ENCODE measurements around the gene HS3ST5. TPM values are rescaled to one million over a fixed set of nuclear protein-coding genes. Genes with fewer than 3 reads are reported as not detected.
"Not testable (repeated sequence)": the region's sequence is repeated elsewhere in the genome, so short reads cannot be mapped to it uniquely, and the experiment has no call there.

HS3ST5 gene
- total RNA-seq, 1 donor from 2014 or later, result not detected

- no peak for FAIRE-seq
- no peak for TF ChIP-seq CTCF (IDR thresholded peaks at IDR 0.05; ENCODE audit: insufficient read depth, low read length, severe bottlenecking)
- Histone ChIP-seq H3K36me3 (ENCODE audit: control insufficient read depth, insufficient read depth, low read length) (no peaks in the 10 kb centered on the region), H3K27me3 (ENCODE audit: control insufficient read depth, insufficient read depth, low read length) (no peaks in the 10 kb centered on the region), H3K4me3 (ENCODE audit: low read depth, low read length) (no peak overlapping the region)
- no peak for DNase-seq (ENCODE audit: low read depth)
Observed at GRCh38 chr6:114334237-114334636, 8.6 kb downstream of the HS3ST5 start.

- Histone ChIP-seq H3K27me3 (ENCODE audit: control insufficient read depth, insufficient read depth, low read length) (no peaks in the 10 kb centered on the region), H3K4me3 (ENCODE audit: low read depth, low read length) (no peak overlapping the region), H3K36me3 (ENCODE audit: control insufficient read depth, insufficient read depth, low read length) (no peaks in the 10 kb centered on the region)
- no peak for DNase-seq (ENCODE audit: low read depth)
- TF ChIP-seq CTCF (IDR thresholded peaks at IDR 0.05; ENCODE audit: insufficient read depth, low read length, severe bottlenecking), result no peak
- no peak for FAIRE-seq
Observed at GRCh38 chr6:114327074-114327473, 15.7 kb downstream of the HS3ST5 start.

- H3K4me3 ChIP-seq (ENCODE audit: low read depth, low read length), result no peak overlapping the region
- H3K36me3 ChIP-seq (ENCODE audit: control insufficient read depth, insufficient read depth, low read length), result no peaks in the 10 kb centered on the region
- TF ChIP-seq CTCF (IDR thresholded peaks at IDR 0.05; ENCODE audit: insufficient read depth, low read length, severe bottlenecking), result no peak
- no peaks in the 10 kb centered on the region for H3K27me3 ChIP-seq (ENCODE audit: control insufficient read depth, insufficient read depth, low read length)
- FAIRE-seq (no peak), DNase-seq (ENCODE audit: low read depth) (no peak)
Observed at GRCh38 chr6:114323784-114324183, 19.0 kb downstream of the HS3ST5 start.

GRCh38 chr6:114319749-114320148 is 23.1 kb downstream of the HS3ST5 start:
- DNase-seq (ENCODE audit: low read depth) (no peak), FAIRE-seq (no peak)
- no peak overlapping the region for H3K4me3 ChIP-seq (ENCODE audit: low read depth, low read length)
- H3K27me3 ChIP-seq (ENCODE audit: control insufficient read depth, insufficient read depth, low read length), result no peaks in the 10 kb centered on the region
- no peaks in the 10 kb centered on the region for H3K36me3 ChIP-seq (ENCODE audit: control insufficient read depth, insufficient read depth, low read length)
- no peak for TF ChIP-seq CTCF (IDR thresholded peaks at IDR 0.05; ENCODE audit: insufficient read depth, low read length, severe bottlenecking)

GRCh38 chr6:114315831-114316595 is 26.8 kb downstream of the HS3ST5 start:
- no peaks in the 10 kb centered on the region for H3K27me3 ChIP-seq (ENCODE audit: control insufficient read depth, insufficient read depth, low read length)

GRCh38 chr6:114313816-114314215 is 29.0 kb downstream of the HS3ST5 start:
- DNase-seq (ENCODE audit: low read depth); FAIRE-seq; H3K27me3 ChIP-seq (ENCODE audit: control insufficient read depth, insufficient read depth, low read length); H3K4me3 ChIP-seq (ENCODE audit: low read depth, low read length); H3K36me3 ChIP-seq (ENCODE audit: control insufficient read depth, insufficient read depth, low read length): not testable (repeated sequence)

More at GRCh38 chr6:114315831-114316595, 26.8 kb downstream of the HS3ST5 start:
- Histone ChIP-seq H3K4me3 (ENCODE audit: low read depth, low read length) (no peak overlapping the region), H3K36me3 (ENCODE audit: control insufficient read depth, insufficient read depth, low read length) (no peaks in the 10 kb centered on the region)
- FAIRE-seq, result no peak
- TF ChIP-seq CTCF (IDR thresholded peaks at IDR 0.05; ENCODE audit: insufficient read depth, low read length, severe bottlenecking), result no peak
- no peak for DNase-seq (ENCODE audit: low read depth)
